Loucy (cell line): ENCODE measurements around the gene HBB.

ENCODE experiments used
- H2AFZ ChIP-seq: fragments of 200-600 bp; sonication (generic); 2 replicates; pipeline ENCODE4 v1.6.0; 2016; ENCODE audit warnings: antibody characterized with exemption, mild to moderate bottlenecking, low read length, moderate library complexity
- H3F3A ChIP-seq: fragments of 200-600 bp; 2 replicates; pipeline ENCODE4 v1.6.0; 2016; ENCODE audit warnings: antibody characterized with exemption, low read depth, mild to moderate bottlenecking
- H3K27me3 ChIP-seq: fragments of 200-600 bp; sonication (generic); 2 replicates; pipeline ENCODE4 v1.6.1; 2014; ENCODE audit warnings: low read length, mild to moderate bottlenecking; ENCODE audit not compliant: insufficient read depth, poor library complexity, severe bottlenecking
- H3K36me3 ChIP-seq: fragments of 200-600 bp; sonication (generic); 2 replicates; pipeline ENCODE4 v1.6.1; 2016; ENCODE audit warnings: low read length; ENCODE audit not compliant: insufficient read depth
- H3K4me1 ChIP-seq: fragments of 200-600 bp; sonication (generic); 2 replicates; pipeline ENCODE4 v1.5.1; 2014; ENCODE audit warnings: low read length, mild to moderate bottlenecking; ENCODE audit not compliant: insufficient read depth, poor library complexity, severe bottlenecking
- H3K4me2 ChIP-seq: fragments of 200-600 bp; sonication (generic); 2 replicates; pipeline ENCODE4 v1.6.0; 2014; ENCODE audit warnings: antibody characterized with exemption, low read length, low read depth, mild to moderate bottlenecking; ENCODE audit not compliant: poor library complexity, severe bottlenecking
- H3K4me3 ChIP-seq: fragments of 200-600 bp; sonication (generic); 2 replicates; pipeline ENCODE4 v1.5.1; 2014; ENCODE audit warnings: low read length, mild to moderate bottlenecking, mixed read lengths; ENCODE audit not compliant: poor library complexity, severe bottlenecking
- H3K79me2 ChIP-seq: fragments of 200-600 bp; sonication (generic); 2 replicates; pipeline ENCODE4 v1.6.1; 2014; ENCODE audit warnings: low read length; ENCODE audit not compliant: insufficient read depth
- H3K9ac ChIP-seq: fragments of 200-600 bp; sonication (generic); 2 replicates; pipeline ENCODE4 v1.6.0; 2014; ENCODE audit warnings: mild to moderate bottlenecking, low read depth, low read length, moderate library complexity; ENCODE audit not compliant: poor library complexity, severe bottlenecking
- H3K9me2 ChIP-seq: fragments of 200-600 bp; sonication (generic); replicated peaks from 2 replicates; pipeline ENCODE4 v1.6.1; 2016; ENCODE audit warnings: low read depth, low read length, mixed read lengths
- H3K9me3 ChIP-seq: fragments of 200-600 bp; sonication (generic); 2 replicates; pipeline ENCODE4 v1.6.1; 2014; ENCODE audit warnings: mild to moderate bottlenecking, antibody characterized with exemption, low read length, low read depth; ENCODE audit not compliant: insufficient read depth
- H4K20me1 ChIP-seq: fragments of 200-600 bp; sonication (generic); 2 replicates; pipeline ENCODE4 v1.6.0; 2014; ENCODE audit warnings: antibody characterized with exemption, low read length, mild to moderate bottlenecking; ENCODE audit not compliant: insufficient read depth, poor library complexity, severe bottlenecking
- EZH2phosphoT487 ChIP-seq: fragments of 200-600 bp; IDR thresholded peaks from 2 replicates; pipeline ENCODE4 v1.6.1; 2018; ENCODE audit warnings: antibody characterized with exemption, mild to moderate bottlenecking, moderate library complexity, borderline replicate concordance
- TF ChIP-seq, protein P1 (sequence below): fragments of 200-600 bp; sonication (generic); conservative IDR thresholded peaks from 2 replicates; pipeline ENCODE4 v1.5.1; 2014; ENCODE audit warnings: mild to moderate bottlenecking, antibody characterized with exemption, low read length

Gene HBB

DNA sequence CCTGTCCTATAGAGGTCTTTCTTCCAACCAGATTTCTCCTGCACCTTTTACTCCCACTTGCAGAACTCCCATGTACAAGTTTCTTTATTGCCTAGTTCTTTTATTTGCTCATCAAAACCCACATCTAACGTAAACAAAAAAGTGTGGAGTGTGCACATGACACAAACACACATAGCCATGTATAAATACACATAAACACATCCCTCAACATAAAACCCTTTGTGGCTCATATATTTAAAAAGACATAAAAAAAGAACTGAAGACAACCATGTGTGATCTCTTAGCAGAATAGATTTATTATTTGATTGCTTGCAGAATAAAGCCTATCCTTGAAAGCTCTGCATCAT, 26.0 kb upstream of the HBB start:
- no peak for TF ChIP-seq EZH2phosphoT487
- TF ChIP-seq, protein P1, sequence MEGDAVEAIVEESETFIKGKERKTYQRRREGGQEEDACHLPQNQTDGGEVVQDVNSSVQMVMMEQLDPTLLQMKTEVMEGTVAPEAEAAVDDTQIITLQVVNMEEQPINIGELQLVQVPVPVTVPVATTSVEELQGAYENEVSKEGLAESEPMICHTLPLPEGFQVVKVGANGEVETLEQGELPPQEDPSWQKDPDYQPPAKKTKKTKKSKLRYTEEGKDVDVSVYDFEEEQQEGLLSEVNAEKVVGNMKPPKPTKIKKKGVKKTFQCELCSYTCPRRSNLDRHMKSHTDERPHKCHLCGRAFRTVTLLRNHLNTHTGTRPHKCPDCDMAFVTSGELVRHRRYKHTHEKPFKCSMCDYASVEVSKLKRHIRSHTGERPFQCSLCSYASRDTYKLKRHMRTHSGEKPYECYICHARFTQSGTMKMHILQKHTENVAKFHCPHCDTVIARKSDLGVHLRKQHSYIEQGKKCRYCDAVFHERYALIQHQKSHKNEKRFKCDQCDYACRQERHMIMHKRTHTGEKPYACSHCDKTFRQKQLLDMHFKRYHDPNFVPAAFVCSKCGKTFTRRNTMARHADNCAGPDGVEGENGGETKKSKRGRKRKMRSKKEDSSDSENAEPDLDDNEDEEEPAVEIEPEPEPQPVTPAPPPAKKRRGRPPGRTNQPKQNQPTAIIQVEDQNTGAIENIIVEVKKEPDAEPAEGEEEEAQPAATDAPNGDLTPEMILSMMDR = no peak
- no peak overlapping the region for H3K9ac ChIP-seq
- no peaks in the 10 kb centered on the region for H3K9me2 ChIP-seq
- no peaks in the 10 kb centered on the region for H3K9me3 ChIP-seq
- no peaks in the 10 kb centered on the region for H4K20me1 ChIP-seq
- no peaks in the 10 kb centered on the region for H3K79me2 ChIP-seq
- no peaks in the 10 kb centered on the region for H3K36me3 ChIP-seq
- H3K4me1 ChIP-seq = no peaks in the 10 kb centered on the region
- no peaks in the 10 kb centered on the region for H3K27me3 ChIP-seq
- H2AFZ ChIP-seq = no peak overlapping the region
- no peak overlapping the region for H3K4me2 ChIP-seq
- H3K4me3 ChIP-seq = no peak overlapping the region
- no peaks in the 10 kb centered on the region for H3F3A ChIP-seq

DNA sequence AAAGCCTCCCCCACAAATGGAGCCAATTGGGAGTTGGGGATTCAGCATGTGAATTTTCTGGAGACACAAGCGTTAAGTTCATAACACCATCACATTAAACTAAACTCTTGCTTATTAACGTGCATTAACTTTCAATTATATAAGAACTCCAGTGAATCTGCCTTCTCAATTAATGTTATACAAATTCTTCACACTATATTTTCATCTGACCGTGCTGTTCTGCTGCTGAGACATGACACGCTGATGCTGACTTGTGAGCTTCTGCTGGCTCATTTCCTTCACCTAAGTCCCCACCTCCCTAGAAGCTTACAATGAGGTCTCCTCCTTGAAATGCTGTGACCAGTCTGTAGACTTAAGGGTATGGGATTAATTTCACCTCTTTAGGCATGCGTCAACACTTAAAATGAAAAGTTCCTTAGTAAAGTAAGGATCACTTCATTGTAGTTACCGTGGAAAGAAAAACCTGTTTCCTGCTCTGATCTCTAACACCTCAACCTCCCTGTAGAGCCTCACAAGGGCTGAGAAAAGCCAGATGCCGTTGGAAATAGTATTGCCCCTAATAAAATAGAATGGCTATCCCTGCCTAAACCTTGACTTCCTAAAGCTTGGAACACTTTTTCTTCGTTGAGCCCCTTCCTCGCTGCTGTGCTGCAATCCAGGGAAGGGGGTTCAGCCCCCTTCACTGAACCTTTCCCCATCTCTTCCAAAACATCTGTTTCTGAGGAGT, 25.5 kb upstream of the HBB start:
- Histone ChIP-seq H2AFZ (no peak overlapping the region), H3K4me2 (no peak overlapping the region), H3K36me3 (no peaks in the 10 kb centered on the region), H3K4me3 (no peak overlapping the region), H3K79me2 (no peaks in the 10 kb centered on the region), H3K9ac (no peak overlapping the region), H3F3A (no peaks in the 10 kb centered on the region), H3K9me3 (no peaks in the 10 kb centered on the region), H3K9me2 (no peaks in the 10 kb centered on the region), H4K20me1 (no peaks in the 10 kb centered on the region), H3K4me1 (no peaks in the 10 kb centered on the region), H3K27me3 (no peaks in the 10 kb centered on the region)
- no peak for TF ChIP-seq EZH2phosphoT487
- TF ChIP-seq, protein P1 = no peak

DNA sequence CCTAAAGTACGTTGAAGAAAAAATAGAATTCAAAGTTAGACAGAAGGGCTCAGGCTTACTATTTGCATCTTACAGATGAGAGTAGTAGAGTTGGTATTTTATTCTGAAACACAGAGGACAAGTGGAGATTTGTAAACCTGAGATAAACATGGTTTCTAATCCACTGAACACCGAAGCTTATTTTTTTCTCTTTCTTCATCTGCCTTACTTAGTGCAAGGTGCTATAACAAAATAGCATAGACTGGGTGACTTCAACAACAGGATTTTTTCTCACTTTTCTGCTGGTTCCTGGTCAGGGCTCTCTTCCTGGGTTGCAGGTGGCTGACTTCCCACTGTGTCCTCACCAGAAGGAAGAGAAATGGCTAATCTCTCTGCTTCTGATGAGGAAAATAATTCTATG, 24.9 kb upstream of the HBB start:
- H3K27me3 ChIP-seq = no peaks in the 10 kb centered on the region
- H3F3A ChIP-seq = no peaks in the 10 kb centered on the region
- TF ChIP-seq, protein P1 = no peak
- no peak for TF ChIP-seq EZH2phosphoT487
- no peak overlapping the region for H3K9ac ChIP-seq
- H3K9me2 ChIP-seq = no peaks in the 10 kb centered on the region
- no peaks in the 10 kb centered on the region for H3K79me2 ChIP-seq
- H3K36me3 ChIP-seq = no peaks in the 10 kb centered on the region
- H3K9me3 ChIP-seq = no peaks in the 10 kb centered on the region
- no peak overlapping the region for H3K4me3 ChIP-seq
- no peaks in the 10 kb centered on the region for H3K4me1 ChIP-seq
- no peak overlapping the region for H2AFZ ChIP-seq
- no peaks in the 10 kb centered on the region for H4K20me1 ChIP-seq
- no peak overlapping the region for H3K4me2 ChIP-seq
